HCT116 (cell line): ENCODE results near the gene PCSK9. TPM values are rescaled to one million over a fixed set of nuclear protein-coding genes. Genes with fewer than 3 reads are reported as not detected.

Experiments used
- ATAC-seq: fragments of 200-7000 bp; cut with Tn5 transposase; 2 replicates; pipeline ENCODE4 v1.9.1; 2020; ENCODE audit warnings: mild to moderate bottlenecking, moderate library complexity
- BruUV-seq: library from RNA; stranded (reverse); fragments of 400-500 nt; replicated peaks from 2 replicates; lab custom pipeline; 2021; lab: Mats Ljungman, UMichigan
- CTCF ChIA-PET: fragments of 300-600 bp; sonication (Branson Sonifier 250); formaldehyde crosslinking; loops from one replicate; lab custom pipeline; 2021; ENCODE audit warnings: antibody characterized with exemption; lab: Charles Lee
- POLR2A ChIA-PET: fragments of 300-600, 350-600 bp; sonication (Branson Sonifier 250); formaldehyde crosslinking; loops from one replicate; lab custom pipeline; 2021; ENCODE audit warnings: antibody characterized with exemption; lab: Charles Lee
- RAD21 ChIA-PET, 2 experiments: fragments of 300-600 bp; sonication (Branson Sonifier 250); formaldehyde crosslinking; loops; one replicate each; lab custom pipeline; 2023; ENCODE audit warnings: low total read pairs in 2 of 2; ENCODE audit not compliant: uncharacterized antibody in 2 of 2, unreplicated experiment in 2 of 2, low non-redundant PET in 1 of 2; lab: Charles Lee
- DNase-seq: peaks from one replicate; pipeline ENCODE4 v3.0.0-alpha.2; 2010; ENCODE audit warnings: low read depth, low spot score
- H2AFZ ChIP-seq: fragments of 200-600 bp; shearing (Covaris generic), sonication (generic); 2 replicates; pipeline ENCODE4 v1.6.1; 2017; ENCODE audit warnings: low read depth, mixed run types, mixed read lengths, antibody characterized with exemption, low read length; ENCODE audit not compliant: poor library complexity, severe bottlenecking
- H3K27ac ChIP-seq: 2 replicates; pipeline ENCODE4 v1.5.1; 2012; ENCODE audit warnings: low read depth, low read length
- H3K27me3 ChIP-seq: fragments of 200-600 bp; sonication (generic); 2 replicates; pipeline ENCODE4 v1.6.1; 2016; ENCODE audit warnings: mixed run types, low read length, mixed read lengths; ENCODE audit not compliant: insufficient read depth
- H3K36me3 ChIP-seq, 2 experiments: fragments of 200-500 bp in 1 of 2; fragments of 200-600 bp in 1 of 2; sonication (Bioruptor generic) in 1 of 2; sonication (generic) in 1 of 2; 2 replicates each; pipeline versions ENCODE4 v1.5.1 to v1.6.1; 2014 to 2016; ENCODE audit warnings: low read length in 2 of 2, inconsistent platforms in 1 of 2, mixed read lengths in 1 of 2, mixed run types in 1 of 2; ENCODE audit not compliant: insufficient read depth in 2 of 2, control insufficient read depth in 1 of 2
- H3K4me1 ChIP-seq, 2 experiments: fragments of 200-600 bp in 1 of 2; sonication (generic) in 1 of 2; 2 replicates each; pipeline versions ENCODE4 v1.5.1 to v1.6.1; 2012 to 2017; ENCODE audit warnings: low read length in 2 of 2, inconsistent platforms in 1 of 2, mild to moderate bottlenecking in 1 of 2, mixed read lengths in 1 of 2, mixed run types in 1 of 2, moderate library complexity in 1 of 2; ENCODE audit not compliant: insufficient read depth in 2 of 2, control insufficient read depth in 1 of 2
- H3K4me2 ChIP-seq: fragments of 200-600 bp; sonication (generic); 2 replicates; pipeline ENCODE4 v1.6.1; 2017; ENCODE audit warnings: mixed run types, low read length, mixed read lengths
- H3K4me3 ChIP-seq, 2 experiments: fragments of 200-600 bp in 1 of 2; sonication (generic) in 1 of 2; replicated peaks in 1 of 2; 2 replicates each; pipeline ENCODE4 v1.5.1; 2011 to 2016; ENCODE audit warnings: low read length in 2 of 2, control low read depth in 1 of 2, low read depth in 1 of 2, mild to moderate bottlenecking in 1 of 2, mixed read lengths in 1 of 2, mixed run types in 1 of 2
- H3K79me2 ChIP-seq: fragments of 200-600 bp; sonication (generic); 2 replicates; pipeline ENCODE4 v1.6.1; 2017; ENCODE audit warnings: mild to moderate bottlenecking, mixed run types, low read length, moderate library complexity, mixed read lengths; ENCODE audit not compliant: insufficient read depth
- H3K9ac ChIP-seq: fragments of 200-600 bp; sonication (generic); 2 replicates; pipeline ENCODE4 v1.6.1; 2016; ENCODE audit warnings: low read length, mixed read lengths
- H3K9me2 ChIP-seq: fragments of 200-600 bp; sonication (generic), shearing (Covaris generic); 2 replicates; pipeline ENCODE4 v1.6.1; 2017; ENCODE audit warnings: mixed run types, mild to moderate bottlenecking, moderate library complexity; ENCODE audit not compliant: insufficient read depth
- H3K9me3 ChIP-seq, 2 experiments: fragments of 200-500 bp in 1 of 2; fragments of 200-600 bp in 1 of 2; sonication (Bioruptor generic) in 1 of 2; sonication (generic) in 1 of 2; 2 replicates each; pipeline ENCODE4 v1.6.1; 2014 to 2017; ENCODE audit warnings: low read length in 2 of 2, mixed read lengths in 2 of 2, inconsistent platforms in 1 of 2, low read depth in 1 of 2, mild to moderate bottlenecking in 1 of 2, mixed run types in 1 of 2, moderate library complexity in 1 of 2; ENCODE audit not compliant: control insufficient read depth in 1 of 2, insufficient read depth in 1 of 2
- H4K20me1 ChIP-seq: fragments of 200-600 bp; sonication (generic), shearing (Covaris generic); 2 replicates; pipeline ENCODE4 v1.6.1; 2017; ENCODE audit warnings: mixed run types, mild to moderate bottlenecking, moderate library complexity; ENCODE audit not compliant: insufficient read depth
- ATF3 ChIP-seq: IDR thresholded peaks from 2 replicates; pipeline ENCODE4 v1.6.1; 2012
- EGR1 ChIP-seq: IDR thresholded peaks from 2 replicates; pipeline ENCODE4 v1.6.1; 2012; ENCODE audit warnings: low read depth
- ELF1 ChIP-seq: IDR thresholded peaks from 2 replicates; pipeline ENCODE4 v1.6.1; 2012; ENCODE audit warnings: low read depth, borderline replicate concordance
- FOSL1 ChIP-seq: IDR thresholded peaks from 2 replicates; pipeline ENCODE4 v1.6.1; 2012; ENCODE audit warnings: low read depth
- RAD21 ChIP-seq: IDR thresholded peaks from 2 replicates; pipeline ENCODE4 v1.6.1; 2012; ENCODE audit warnings: low read depth, mild to moderate bottlenecking
- REST ChIP-seq: IDR thresholded peaks from 2 replicates; pipeline ENCODE4 v1.6.1; 2012; ENCODE audit warnings: low read depth
- SRF ChIP-seq: IDR thresholded peaks from 2 replicates; pipeline ENCODE4 v1.6.1; 2012; ENCODE audit warnings: low read depth
- TCF7L2 ChIP-seq: IDR thresholded peaks from 2 replicates; pipeline ENCODE4 v1.7.0; 2011; ENCODE audit warnings: borderline replicate concordance, inconsistent platforms; ENCODE audit not compliant: insufficient read depth, insufficient read length; ENCODE audit errors: extremely low read depth
- ZNF274 ChIP-seq: fragments of 200-500 bp; sonication (Bioruptor generic); IDR thresholded peaks from 2 replicates; pipeline ENCODE4 v1.6.1; 2014; ENCODE audit warnings: mild to moderate bottlenecking, low read depth, low read length, inconsistent platforms
- intact Hi-C: fragments of 100-400 bp; cut with micrococcal nuclease; formaldehyde crosslinking; loops from 2 replicates; pipeline ENCODE4 v1.10.0; 2022
- total RNA-seq: library from RNA; stranded (reverse); gene quantifications from one replicate; pipeline ENCODE4 v1.2.1, GENCODE V29; 2021; ENCODE audit not compliant: unreplicated experiment

The PCSK9 gene
- total RNA-seq, 1 experiment from 2014 or later: 39.6 TPM

DNA sequence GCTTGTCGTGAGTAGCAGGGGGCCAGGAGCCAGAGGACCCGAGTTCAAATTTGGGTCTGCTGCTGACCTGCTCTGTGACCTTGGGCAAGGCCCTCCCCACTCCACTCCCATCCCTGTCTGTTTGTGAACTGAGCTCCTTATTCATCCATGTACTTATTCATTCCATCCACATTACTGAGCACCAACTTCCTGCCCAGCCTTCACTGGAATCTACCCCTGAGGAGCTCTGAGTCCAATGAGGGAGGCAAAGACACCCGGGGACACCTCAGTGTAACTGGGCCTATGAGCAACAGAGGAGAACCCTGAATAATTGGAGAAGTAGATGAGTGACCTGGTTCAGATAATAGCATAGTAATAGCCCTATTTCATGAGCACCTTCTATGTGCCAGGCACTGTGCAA, 31.7 kb upstream of the PCSK9 start:
- BruUV-seq: no TSS peak
- Histone ChIP-seq H3K79me2 (no peaks in the 10 kb centered on the region), H3K9me2 (no peaks in the 10 kb centered on the region), H3K27me3 (no peaks in the 10 kb centered on the region), H3K4me1 (peaks cover 0 to 6% of the 10 kb centered on the region in 2 experiments; a peak in 1 of 4 replicates), H3K9ac (no peak overlapping the region), H3K36me3 (no peaks in the 10 kb centered on the region), H3K4me2 (peak overlapping the region; percentile 13; the same call in 1 of the 2 replicates), H4K20me1 (no peaks in the 10 kb centered on the region), H3K27ac (no peak overlapping the region), H2AFZ (no peak overlapping the region), H3K9me3 (no peaks in the 10 kb centered on the region), H3K4me3 (no peak overlapping the region)
- DNase-seq: no peak
- ATAC-seq: no peak
- ChIA-PET CTCF (interaction anchor here (1.2 kb wide), 1 partner anchor 14 kb away, joined by 6 read pairs; no protein-coding TSS in a partner anchor), RAD21 (interaction anchor here in 1 of 2 experiments (1.0 kb wide), 1 partner anchor 63 kb away, joined by 3 read pairs; no protein-coding TSS in a partner anchor), POLR2A (no interaction called here)
- TF ChIP-seq ATF3 (no peak), REST (no peak), ELF1 (no peak), SRF (no peak), FOSL1 (no peak), TCF7L2 (no peak), EGR1 (no peak), RAD21 (no peak), ZNF274 (no peak)
- intact Hi-C loops: no loop called here
